ENCODE results near the gene RCAN3. TPM values are rescaled to one million over a fixed set of nuclear protein-coding genes. Genes with fewer than 3 reads are reported as not detected.
"Not testable (repeated sequence)": the region's sequence is repeated elsewhere in the genome, so short reads cannot be mapped to it uniquely, and the experiment has no call there.

Gene RCAN3
- total RNA-seq, 1 donor from 2014 or later, result 61.1 TPM

- intact Hi-C loops (cut with micrococcal nuclease), result loop anchor here (5.0 to 10.0 kb wide), 2 partner anchors 51 to 67 kb away; partner anchors contain the start of gene NIPAL3
Measured at GRCh38 chr1:24484199-24484598, 18.4 kb upstream of the RCAN3 start.

GRCh38 chr1:24486331-24487065 is 16.1 kb upstream of the RCAN3 start:
- intact Hi-C loops (cut with micrococcal nuclease), result loop anchor here (1.0 to 10.0 kb wide), 2 partner anchors 16 to 48 kb away; partner anchors contain the start of gene RCAN3

GRCh38 chr1:24487455-24487854 is 15.2 kb upstream of the RCAN3 start:
- intact Hi-C loops (cut with micrococcal nuclease), result loop anchor here (10.0 kb wide), 1 partner anchor 47 kb away; no protein-coding TSS in a partner anchor

- intact Hi-C loops (cut with micrococcal nuclease), result loop anchor here (10.0 kb wide), 1 partner anchor 47 kb away; no protein-coding TSS in a partner anchor
Measured at GRCh38 chr1:24488159-24488558, 14.5 kb upstream of the RCAN3 start.

GRCh38 chr1:24489674-24490073 is 13.0 kb upstream of the RCAN3 start:
- intact Hi-C loops (cut with micrococcal nuclease), result loop anchor here (10.0 kb wide), 1 partner anchor 45 kb away; no protein-coding TSS in a partner anchor

GRCh38 chr1:24490101-24490781 is 12.4 kb upstream of the RCAN3 start:
- intact Hi-C loops (cut with micrococcal nuclease), result no loop called here

- intact Hi-C loops (cut with micrococcal nuclease), result no loop called here
Measured at GRCh38 chr1:24491577-24492360, 10.9 kb upstream of the RCAN3 start.

GRCh38 chr1:24492935-24493334 is 9.7 kb upstream of the RCAN3 start:
- intact Hi-C loops (cut with micrococcal nuclease), result not testable (repeated sequence)

GRCh38 chr1:24493785-24494184 is 8.9 kb upstream of the RCAN3 start:
- intact Hi-C loops (cut with micrococcal nuclease), result no loop called here

- intact Hi-C loops (cut with micrococcal nuclease), result no loop called here
Measured at GRCh38 chr1:24498589-24498988, 4.0 kb upstream of the RCAN3 start.

GRCh38 chr1:24500448-24501048 is 2.1 kb upstream of the RCAN3 start:
- intact Hi-C loops (cut with micrococcal nuclease), result loop anchor here (10.0 kb wide), 2 partner anchors 244 to 306 kb away; partner anchors contain the start of gene CLIC4

- intact Hi-C loops (cut with micrococcal nuclease), result loop anchor here (1.0 to 10.0 kb wide), 7 partner anchors 15 to 731 kb away; partner anchors contain the start of genes CLIC4, NIPAL3 and SYF2
Measured at GRCh38 chr1:24501371-24502064, 1.1 kb upstream of the RCAN3 start.

- intact Hi-C loops (cut with micrococcal nuclease), result loop anchor here (1.0 to 10.0 kb wide), 7 partner anchors 16 to 731 kb away; partner anchors contain the start of genes CLIC4, NIPAL3 and SYF2
Measured at GRCh38 chr1:24502065-24502708, 449 bp upstream of the RCAN3 start.

- intact Hi-C loops (cut with micrococcal nuclease), result loop anchor here (2.0 to 10.0 kb wide), 3 partner anchors 242 to 730 kb away; partner anchors contain the start of genes CLIC4 and SYF2
Measured at GRCh38 chr1:24503059-24503751, 569 bp downstream of the RCAN3 start.

- intact Hi-C loops (cut with micrococcal nuclease), result loop anchor here (2.0 to 10.0 kb wide), 3 partner anchors 241 to 729 kb away; partner anchors contain the start of genes CLIC4 and SYF2
Measured at GRCh38 chr1:24503870-24504523, 1.4 kb downstream of the RCAN3 start.

GRCh38 chr1:24504560-24504959 is 1.9 kb downstream of the RCAN3 start:
- intact Hi-C loops (cut with micrococcal nuclease), result loop anchor here (10.0 kb wide), 2 partner anchors 240 to 310 kb away; partner anchors contain the start of gene CLIC4

GRCh38 chr1:24505816-24506215 is 3.2 kb downstream of the RCAN3 start:
- intact Hi-C loops (cut with micrococcal nuclease), result loop anchor here (10.0 kb wide), 2 partner anchors 239 to 311 kb away; partner anchors contain the start of gene CLIC4

Data from T-helper 2 cell treated with Interferon-gamma antibody and Interleukin-4, amounts not matched to agents 100 ng/mL and 5 ng/mL, for 36 hours (primary cell).